UCSD-AML1 (cell line): ENCODE results near the gene RAD51D.
"Not testable (repeated sequence)": the region's sequence is repeated elsewhere in the genome, so short reads cannot be mapped to it uniquely, and the experiment has no call there.

Experiments
- DNase-seq: peaks from one replicate; lab custom pipeline; 2025; ENCODE audit not compliant: unreplicated experiment; lab: John Stamatoyannopoulos, UW

Gene RAD51D

DNA sequence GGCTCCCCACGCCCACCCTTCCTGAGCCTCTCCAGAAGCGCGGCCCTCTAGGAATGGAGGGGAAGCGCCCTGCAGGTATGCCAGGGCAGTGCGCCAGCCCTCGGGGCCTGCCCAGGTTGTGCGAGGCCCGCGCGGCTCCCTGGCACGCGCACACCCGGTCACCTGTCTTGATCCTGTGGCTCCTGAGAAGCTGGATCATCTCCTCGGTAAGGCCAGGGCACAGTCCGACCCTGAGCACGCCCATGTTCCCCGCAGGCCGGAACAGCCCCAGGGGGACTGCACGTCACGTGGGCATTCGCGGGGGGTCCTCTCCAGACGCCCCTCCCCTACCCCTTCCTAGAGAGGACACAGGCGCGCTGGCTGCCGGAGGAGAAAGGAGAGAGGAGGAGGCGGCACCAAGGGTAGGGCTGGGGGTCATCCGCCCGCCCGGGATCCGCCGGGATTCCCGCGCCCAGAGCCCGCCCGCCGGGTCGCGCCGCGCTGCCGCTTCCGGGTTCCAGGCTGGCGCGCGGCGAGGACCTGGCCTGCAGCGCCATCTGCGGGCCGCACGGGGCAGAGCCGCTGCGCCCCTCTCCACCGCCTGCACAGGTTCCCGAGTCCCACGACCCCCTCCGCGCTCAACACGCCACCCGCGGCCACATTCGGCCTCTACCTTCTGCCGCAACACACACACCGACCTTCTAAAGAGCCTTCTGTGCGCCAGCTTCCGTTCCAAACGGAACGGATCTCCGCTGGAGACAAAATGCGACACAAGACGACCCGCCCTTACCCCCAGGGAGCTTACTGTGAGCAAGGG lies at the start of gene RAD51D:
Gene RAD51D, minus strand, starts transcription at position 491 of the 796 bp plus-strand sequence. Its CDS starts 247 bp downstream, at position 244.
- DNase-seq = peak; percentile 86

DNA sequence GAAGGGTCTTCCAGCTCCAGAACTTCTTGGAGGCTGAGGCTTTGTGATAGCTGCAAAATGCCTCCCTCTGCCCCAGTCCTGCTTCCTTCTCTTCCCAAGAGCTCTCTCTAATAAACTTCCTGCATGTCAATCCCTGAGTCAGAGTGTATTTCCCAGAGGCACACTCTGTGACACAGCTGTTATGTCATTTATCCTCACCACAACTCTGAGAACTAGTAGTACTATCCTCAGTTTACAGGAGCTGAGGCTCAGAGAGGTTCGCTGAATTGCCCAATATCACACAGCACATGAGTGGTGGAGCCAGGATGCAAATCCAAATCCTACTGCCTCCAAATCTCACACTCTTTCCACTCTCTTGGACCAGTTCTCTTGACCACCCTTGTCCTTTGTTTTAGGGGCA lies 48.0 kb upstream of the RAD51D start:
- DNase-seq = no peak

DNA sequence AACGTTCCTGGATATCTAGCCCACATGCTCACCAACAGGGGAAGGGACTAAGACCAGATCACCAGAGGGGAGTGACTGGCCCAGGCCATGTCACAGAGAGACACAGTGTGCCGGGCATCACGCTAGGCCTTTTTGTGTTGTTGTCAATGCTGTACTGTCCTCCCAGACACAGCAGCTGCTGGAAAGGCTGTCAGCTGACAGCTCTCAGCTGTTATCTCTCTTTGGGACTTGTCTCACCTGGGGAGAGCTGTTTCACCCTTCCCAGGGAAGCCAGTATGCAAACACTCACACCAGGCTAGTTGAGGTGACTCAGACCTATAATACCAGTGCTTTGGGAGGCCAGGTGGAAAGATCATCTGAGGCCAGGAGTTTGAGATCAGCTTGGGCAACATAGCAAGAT lies 47.4 kb upstream of the RAD51D start:
- no peak for DNase-seq

DNA sequence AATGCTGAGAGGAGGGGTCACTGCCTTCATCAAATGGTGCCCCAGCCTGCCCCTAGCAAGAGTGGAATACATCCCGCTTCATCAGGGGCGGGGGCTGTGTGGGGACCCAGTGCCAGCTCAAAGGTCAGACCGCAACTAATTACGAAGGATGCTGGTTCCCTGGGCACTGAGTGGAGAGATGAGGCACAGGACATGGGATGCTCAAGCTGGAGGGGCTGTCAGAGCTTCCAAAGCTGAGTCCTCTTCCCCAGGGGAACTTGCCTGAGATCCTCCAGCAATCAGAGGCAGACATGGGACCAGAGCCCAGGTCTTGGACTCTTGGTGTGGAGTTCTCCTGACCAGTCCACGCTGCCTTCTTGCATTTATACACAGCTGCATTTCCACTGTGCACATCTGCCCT lies 46.9 kb upstream of the RAD51D start:
- no peak for DNase-seq

DNA sequence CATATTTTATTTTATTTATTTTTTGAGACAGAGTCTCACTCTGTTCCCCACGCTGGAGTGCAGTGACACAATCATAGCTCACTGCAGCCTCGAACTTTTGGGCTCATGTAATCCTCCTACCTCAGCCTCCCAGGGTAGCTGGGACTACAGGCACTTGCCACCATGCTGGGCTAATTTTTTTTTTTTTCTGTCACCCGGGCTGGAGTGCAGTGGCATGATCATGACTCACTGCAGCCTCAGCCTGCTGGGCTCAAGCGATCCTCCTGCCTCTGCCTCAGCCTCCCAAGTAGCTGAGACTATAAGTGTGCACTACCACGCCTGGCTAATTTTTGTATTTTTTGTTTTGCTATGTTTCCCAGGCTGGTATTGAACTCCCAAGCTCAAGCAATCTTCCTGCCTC lies 45.1 kb upstream of the RAD51D start:
- no peak for DNase-seq

DNA sequence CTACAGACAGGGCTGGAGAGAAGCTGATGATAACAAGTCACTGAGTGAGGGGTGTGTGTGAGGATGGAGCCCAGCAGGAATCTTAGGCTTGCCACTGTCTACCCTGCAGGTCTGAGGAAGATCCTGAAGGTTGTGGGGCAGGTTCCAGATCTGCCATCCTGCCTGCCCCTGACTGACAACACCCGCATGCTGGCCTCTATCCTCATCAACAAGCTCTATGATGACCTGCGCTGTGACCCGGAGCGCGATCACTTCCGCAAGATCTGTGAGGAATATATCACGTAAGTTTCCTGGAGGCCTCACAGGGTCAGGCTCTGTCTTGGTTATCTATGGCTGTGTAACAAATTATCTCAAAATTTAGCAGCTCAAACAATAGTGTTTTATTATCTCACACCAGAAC lies 44.2 kb upstream of the RAD51D start:
- no peak for DNase-seq

DNA sequence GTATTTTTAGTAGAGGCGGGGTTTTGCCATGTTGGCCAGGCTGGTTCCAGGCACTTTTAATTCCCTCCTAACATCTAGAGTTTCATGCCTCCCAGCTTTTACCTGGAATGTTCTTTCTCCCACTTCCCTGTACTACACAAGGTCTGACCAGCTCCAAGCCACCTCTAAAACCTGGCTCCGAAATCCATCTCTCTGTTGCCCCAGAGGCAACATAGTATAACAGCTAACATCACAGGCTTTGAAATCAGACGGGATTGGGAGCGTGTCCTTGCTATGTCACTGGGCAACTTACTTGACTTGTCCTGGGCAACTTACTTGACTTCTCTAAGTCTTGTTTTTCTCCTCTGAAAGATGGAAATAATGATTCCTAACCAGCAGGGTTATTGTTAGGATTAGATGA lies 43.1 kb upstream of the RAD51D start:
- no peak for DNase-seq

DNA sequence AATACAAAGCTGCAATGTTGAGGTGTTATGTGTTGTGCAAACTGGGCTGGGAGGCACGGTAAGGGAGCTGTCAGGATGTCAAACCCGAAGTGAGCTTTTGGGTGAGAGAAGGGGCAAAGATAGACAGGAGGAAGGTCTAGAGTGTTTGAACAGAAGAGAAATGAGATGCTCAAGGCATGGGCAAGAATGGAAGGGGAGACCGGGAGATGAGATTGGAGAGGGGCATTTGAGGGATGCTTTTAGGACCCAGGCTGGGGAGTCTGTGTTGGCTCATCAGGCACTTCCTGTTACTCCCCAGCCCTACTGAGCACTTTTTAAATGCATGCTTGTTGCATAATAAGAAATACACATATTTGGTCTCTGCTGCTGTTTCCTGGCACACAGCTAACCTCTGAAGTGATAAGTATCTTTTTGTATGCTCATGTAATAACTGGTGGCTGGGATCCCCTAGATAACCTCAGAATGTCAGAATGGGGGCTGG lies 41.7 kb upstream of the RAD51D start:
- DNase-seq = no peak

DNA sequence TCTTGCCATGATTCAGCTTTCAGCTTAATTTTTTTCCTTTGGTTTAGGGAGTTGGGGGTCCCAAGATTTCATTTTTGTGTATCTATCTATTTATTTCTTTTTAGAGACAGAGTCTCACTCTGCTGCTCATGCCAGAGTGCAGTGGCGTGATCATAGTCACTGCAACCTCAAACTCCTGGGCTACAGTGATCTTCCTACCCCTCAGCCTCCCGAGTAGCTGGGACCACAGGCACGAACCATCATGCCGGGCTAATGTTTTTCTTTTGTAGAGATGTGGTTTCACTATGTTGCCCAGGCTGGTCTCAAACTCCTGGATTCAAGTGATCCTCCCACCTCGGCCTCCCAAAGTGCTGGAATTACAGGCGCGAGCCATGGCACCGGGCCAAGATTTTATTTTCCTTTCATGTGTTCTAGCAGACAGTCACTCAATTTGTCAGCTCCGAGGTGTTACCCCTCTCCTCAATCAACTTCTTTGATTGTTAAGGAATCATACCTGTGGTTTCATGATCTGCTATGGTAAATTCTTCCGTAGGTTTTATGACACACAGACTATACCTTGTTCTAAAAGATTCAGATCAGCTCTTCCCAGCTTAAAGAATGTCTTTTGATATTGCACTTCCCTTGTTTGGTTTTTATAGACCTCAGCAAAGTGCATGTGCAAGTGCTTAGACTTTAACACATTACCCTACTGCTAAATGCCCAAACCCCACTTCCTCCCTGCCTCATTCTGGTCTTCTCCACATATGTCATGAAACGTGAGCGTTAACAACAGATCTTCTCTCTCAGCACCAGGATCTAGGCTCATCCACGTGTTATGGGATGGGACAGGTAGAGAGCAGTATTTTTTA lies 40.9 kb upstream of the RAD51D start:
- DNase-seq = no peak

DNA sequence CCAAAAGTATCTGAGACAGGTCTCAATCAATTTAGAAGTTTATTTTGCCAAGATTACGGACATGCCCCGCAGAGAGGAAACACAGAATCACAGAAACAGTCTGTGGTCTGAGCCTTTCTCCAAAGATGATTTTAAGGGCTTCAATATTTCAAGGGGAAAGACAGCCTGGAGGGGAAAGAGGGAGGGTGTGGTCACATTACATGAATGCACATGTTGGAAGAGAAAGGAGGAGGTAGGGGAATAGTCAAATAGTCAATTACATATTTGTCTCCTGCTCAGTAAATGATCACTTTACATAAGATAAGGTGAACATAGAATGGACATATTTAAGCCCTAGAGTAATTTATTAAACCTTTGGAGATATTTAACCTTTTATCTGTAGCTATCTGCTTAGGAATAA lies 40.3 kb upstream of the RAD51D start:
- no peak for DNase-seq

DNA sequence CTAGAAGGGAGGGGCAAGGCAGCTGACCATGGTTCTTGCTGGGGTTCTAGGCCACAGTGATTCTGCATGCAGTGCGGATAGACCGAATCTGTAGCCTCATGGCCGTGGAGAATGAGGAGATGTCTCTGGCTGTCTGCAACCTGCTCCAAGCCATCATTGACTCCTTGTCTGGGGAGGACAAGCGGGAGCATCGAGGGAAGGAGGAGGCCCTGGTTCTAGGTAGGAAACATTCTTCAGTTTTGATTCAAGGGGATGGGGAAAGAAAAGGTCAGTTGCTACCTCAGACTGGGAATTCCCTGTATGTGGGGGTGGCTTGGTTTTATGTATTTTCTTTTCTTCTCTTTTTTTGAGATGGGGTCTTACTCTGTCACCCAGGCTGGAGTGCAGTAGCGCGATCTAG lies 35.6 kb upstream of the RAD51D start:
- DNase-seq = no peak

DNA sequence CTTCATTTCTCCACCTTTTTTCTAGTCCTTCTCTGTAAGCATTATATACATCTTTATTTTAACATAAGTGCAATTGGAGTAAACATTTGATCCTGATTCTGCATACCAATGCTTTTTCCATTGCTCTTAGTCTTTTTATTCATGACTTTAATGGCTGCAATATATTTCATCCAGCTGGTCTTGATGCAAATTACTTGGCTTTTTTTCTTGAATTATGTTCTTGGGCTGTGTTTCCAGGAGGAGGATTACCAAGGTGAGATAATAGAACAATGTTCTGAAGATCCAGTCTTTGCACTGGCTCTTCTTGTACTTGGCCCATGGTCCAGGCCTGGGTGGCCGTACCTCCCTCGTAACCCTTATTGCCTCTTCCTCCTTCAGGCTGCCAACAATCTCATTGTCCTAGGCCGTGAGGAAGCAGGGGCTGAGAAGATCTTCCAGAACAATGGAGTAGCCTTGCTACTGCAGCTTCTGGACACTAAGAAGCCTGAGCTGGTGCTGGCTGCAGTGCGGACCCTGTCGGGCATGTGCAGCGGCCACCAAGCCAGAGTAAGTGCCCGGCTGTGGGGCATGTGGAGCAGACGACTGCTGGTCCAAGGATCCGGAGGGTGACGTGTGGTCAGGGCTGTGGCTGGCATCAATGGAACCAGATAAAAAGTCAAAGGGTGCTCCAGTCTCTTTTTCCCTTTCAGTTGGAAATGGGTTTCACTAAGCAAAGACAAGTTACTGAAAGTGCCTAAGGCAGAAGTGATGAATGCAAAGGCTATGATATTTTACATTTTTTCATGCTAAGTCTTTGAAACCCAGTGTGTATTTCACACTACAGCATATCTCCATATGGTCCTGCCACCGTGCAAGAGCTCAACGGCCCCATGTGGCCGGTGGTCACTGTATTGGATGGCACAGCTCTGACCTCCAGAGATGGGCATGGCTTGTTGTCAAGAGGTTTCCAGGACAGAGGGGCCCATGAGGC lies 34.8 kb upstream of the RAD51D start:
- no peak for DNase-seq

DNA sequence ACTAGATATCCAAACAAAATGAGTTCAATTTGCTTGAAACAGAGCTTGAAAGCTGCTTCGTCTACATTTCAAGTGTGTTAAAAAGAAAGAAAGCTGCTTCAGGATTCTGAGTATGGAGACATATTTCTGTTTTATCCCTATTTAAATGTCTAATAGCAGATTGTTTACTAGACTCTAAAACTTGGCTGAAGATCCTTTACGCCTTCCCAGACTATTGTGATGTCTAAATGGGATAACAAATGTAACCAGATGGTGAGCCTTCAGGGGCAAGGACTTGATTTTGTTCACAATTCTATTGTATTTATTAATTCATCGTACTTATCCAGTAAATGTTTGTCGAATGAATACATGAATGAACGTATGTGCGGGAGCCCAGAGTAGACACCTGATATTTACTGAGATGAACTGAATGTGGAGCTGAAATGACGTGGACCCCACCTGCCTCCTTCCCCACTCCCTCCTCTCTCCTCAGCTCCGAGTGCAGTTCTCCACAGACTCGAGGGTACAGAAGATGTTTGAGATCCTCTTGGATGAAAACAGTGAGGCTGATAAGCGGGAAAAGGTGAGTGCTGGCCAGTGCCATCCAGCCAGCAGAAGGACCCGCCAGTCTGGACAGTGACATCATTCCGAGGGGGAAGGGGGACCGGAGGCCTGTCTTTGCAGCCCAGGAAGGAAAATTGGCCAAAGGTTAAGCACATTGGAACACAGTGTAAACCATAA lies 32.9 kb upstream of the RAD51D start:
- DNase-seq = no peak

DNA sequence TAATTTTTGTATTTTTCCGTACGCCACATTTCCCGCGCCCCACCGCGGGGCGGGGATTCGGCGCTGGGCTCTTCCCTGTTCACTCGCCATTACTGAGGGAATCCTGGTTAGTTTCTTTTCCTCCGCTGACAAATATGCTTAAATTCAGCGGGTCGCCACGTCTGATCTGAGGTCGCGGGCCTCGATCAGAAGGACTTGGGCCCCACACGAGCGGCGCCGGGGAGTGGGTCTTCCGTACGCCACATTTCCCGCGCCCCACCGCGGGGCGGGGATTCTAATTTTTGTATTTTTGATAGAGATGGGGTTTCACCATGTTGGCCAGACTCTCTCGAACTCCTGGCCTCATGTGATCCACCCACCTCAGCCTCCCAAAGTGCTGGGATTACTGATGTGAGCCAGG lies 31.4 kb upstream of the RAD51D start:
- not testable (repeated sequence) for DNase-seq

DNA sequence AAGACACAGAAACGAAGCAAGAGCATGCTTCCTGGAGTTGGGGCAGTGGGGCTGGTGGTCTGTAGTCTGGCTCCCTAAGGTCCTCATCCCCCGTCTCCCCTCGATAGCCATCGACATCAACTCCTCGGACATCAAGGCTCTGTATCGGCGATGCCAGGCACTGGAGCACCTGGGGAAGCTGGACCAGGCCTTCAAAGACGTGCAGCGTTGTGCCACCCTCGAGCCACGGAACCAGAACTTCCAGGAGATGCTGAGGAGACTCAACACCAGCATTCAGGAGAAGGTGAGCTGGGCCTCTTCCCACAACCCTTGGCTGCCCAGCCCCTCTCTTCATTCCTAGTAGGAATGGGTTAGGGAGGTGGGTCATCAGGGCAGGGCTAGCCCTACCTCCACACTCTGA lies 30.3 kb upstream of the RAD51D start:
- no peak for DNase-seq

DNA sequence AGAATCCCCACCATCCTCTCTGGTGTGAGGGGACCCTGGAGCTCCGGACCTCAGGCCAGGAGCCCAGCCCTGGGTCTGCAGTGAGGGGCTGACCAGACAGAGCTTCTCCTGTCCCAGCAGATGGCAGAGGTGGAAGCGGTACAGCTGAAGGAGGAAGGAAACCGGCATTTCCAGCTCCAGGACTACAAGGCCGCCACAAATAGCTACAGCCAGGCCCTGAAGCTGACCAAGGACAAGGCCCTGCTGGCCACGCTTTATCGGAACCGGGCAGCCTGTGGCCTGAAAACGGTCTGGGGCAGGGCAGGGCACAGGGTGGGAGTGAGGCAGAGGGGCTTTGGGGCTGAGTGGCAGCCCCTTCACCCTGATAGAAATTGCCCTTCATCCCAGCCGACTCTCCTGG lies 28.5 kb upstream of the RAD51D start:
- DNase-seq = peak; percentile 28

DNA sequence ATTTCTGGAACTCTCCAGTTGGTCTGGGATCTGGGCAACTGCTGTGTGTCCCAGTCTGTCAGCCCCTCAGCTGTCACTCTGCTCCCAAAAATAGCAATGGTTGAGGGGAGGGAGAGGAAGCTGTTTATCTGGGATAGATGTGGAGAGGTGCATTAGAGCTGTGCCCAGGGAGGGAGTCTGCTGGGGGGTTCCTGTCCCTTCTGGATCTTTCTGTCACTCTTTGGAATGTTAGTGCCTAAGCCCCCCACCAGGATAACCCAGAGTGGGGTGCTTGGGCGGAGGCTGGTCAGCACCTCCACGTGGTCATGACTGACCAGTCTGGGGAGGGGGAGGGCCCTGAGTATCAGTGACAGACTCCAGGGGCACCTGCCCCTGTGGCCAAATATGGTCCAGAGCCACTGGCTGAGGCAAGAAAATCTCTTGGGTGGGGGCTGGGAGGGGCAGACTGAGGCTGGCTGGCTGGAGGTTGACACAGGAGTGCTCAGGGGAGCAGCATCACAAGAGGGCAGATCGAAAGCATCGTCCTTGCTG lies 27.8 kb upstream of the RAD51D start, which contains the start of gene UNC45B:
Gene UNC45B, plus strand, starts transcription at position 443 of the 531 bp plus-strand sequence. CDS start 447 bp downstream, outside the sequence.
- DNase-seq = no peak

DNA sequence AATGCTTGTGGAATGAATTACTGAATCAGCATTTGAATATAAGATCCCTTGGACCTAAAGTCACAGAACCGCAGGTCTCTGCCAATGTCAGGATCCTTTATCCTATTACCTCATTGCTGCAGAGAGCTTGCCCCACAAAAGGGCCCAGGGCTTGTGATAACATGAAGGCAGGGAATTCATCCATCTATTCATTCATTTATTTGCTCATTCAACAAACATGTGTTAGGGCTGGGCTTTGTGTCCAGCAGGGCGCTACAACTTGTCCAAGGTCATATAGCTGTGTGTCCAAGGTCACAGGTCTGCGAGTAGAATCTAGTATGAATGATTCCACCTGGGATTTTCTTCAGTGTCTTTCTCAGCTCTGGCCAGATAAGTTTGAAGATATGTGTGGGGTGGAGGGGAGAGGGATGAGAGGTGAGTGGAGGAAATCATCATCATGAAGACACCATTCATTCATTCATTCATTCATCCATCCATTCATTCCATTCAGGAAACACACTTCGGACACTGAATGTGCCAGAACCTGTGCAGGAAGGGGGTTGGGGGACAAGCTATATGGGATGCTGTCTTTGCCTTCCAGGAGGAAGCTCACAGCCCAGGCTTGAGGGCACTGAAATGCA lies 26.7 kb upstream of the RAD51D start:
- DNase-seq = no peak

DNA sequence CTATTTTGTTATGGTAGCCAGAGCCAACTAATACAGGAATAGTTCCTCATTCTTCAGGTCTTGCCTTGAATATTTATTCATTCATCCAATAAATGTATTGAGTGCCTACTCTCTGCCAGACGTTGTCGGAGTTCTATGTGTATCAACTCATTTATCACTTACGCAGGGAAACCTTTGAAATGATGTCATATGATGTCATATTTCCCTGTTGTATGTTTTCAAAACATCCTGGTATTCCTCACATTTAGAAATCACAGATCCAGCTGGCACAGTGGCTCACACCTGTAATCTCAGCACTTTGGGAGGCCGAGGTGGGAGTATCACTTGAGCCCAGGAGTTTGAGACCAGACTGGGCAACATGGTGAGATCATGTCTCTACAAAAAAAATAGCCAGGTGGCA lies 25.2 kb upstream of the RAD51D start:
- DNase-seq = no peak

DNA sequence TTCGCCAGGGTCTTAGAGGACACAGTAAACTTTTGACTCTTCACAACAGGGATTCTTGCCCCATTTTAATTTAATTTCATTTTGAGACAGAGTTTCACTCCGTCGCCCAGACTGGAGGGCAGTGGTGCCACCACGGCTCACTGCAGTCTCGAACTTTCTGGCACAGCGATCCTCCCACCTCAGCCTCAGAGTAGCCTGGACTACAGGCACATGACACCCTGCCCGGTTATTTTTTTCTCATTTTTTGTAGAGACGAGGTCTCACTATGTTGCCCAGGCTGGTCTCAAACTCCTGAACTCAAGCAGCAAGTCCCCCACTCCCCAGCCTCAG lies 22.8 kb upstream of the RAD51D start:
- no peak for DNase-seq
